PC-9 (cell line): ENCODE data around the gene SH3RF2.
A peak's percentile ranks its signal among the peaks of the same experiment; 100 is the strongest.

Experiments
- CTCF ChIP-seq: fragments of 200-600 bp; sonication (generic); conservative IDR thresholded peaks from 2 replicates; pipeline ENCODE4 v1.6.1; 2017; ENCODE audit warnings: mixed run types, antibody characterized with exemption, mild to moderate bottlenecking, moderate library complexity
- EZH2 ChIP-seq: fragments of 200-600 bp; sonication (generic); IDR thresholded peaks from 2 replicates; pipeline ENCODE4 v1.8.0; 2017; ENCODE audit warnings: antibody characterized with exemption, low read depth

DNA sequence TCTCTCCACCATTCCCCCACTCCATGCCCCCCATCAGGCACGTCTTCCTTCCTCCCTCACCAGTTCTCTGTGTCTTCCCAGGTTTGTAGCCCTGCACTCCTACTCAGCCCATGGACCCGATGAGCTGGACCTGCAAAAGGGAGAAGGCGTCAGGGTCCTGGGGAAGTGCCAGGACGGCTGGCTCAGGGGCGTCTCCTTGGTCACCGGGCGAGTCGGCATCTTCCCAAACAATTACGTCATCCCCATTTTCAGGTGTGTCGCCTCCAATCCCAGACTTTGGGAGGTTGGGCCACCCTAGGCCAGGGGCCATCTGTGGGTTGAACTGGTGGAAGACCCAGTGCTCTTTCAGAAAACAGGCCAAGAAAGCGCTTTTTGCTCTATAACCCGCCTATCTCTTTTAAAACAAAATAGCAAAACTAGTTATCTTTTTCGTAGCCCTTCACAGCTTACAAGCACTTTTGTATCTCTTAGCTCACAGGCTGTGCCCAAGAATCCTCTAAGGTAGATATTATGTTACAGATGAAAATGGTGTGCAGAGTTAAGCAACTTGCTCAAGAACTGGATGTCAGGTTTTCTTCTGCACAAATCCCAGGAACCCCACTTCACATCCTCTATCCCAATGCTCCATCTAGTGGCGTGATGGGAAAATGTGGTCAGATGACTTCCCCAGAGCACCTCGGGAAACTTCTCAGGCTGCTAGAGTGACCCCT is 112.8 kb downstream of the SH3RF2 start:
- peak; percentile 92 for TF ChIP-seq CTCF
- no peak for TF ChIP-seq EZH2
